Panc1 (cell line): ENCODE measurements around the gene SIGLEC9. TPM values are rescaled to one million over a fixed set of nuclear protein-coding genes. Genes with fewer than 3 reads are reported as not detected.

Experiments
- ATAC-seq: fragments of 200-7000 bp; cut with Tn5 transposase; 2 replicates; pipeline ENCODE4 v1.9.1; 2020; ENCODE audit warnings: mild to moderate bottlenecking, moderate library complexity
- BruUV-seq: library from RNA; stranded (reverse); fragments of 400-500 nt; replicated peaks from 2 replicates; lab custom pipeline; 2021; lab: Mats Ljungman, UMichigan
- CTCF ChIA-PET: fragments of 300-600 bp; sonication (Branson Sonifier 250); formaldehyde crosslinking; loops from one replicate; lab custom pipeline; 2022; ENCODE audit warnings: antibody characterized with exemption; lab: Charles Lee
- POLR2A ChIA-PET: fragments of 300-600 bp; sonication (Branson Sonifier 250); formaldehyde crosslinking; loops from one replicate; lab custom pipeline; 2022; ENCODE audit warnings: antibody characterized with exemption; lab: Charles Lee
- DNase-seq: peaks from one replicate; pipeline ENCODE4 v3.0.0-alpha.2; 2010; ENCODE audit warnings: low read depth, low spot score
- H3K27ac ChIP-seq: 2 replicates; pipeline ENCODE4 v1.5.1; 2011; ENCODE audit warnings: mild to moderate bottlenecking, low read length, inconsistent platforms
- H3K27me3 ChIP-seq: fragments of 200-500 bp; sonication (Bioruptor generic); 2 replicates; pipeline ENCODE4 v1.6.0; 2014; ENCODE audit warnings: low read length, inconsistent platforms; ENCODE audit not compliant: control insufficient read depth, insufficient read depth
- H3K36me3 ChIP-seq: fragments of 200-500 bp; sonication (Bioruptor generic); 2 replicates; pipeline ENCODE4 v1.5.1; 2014; ENCODE audit warnings: inconsistent platforms, mild to moderate bottlenecking, low read length, moderate library complexity; ENCODE audit not compliant: control insufficient read depth, insufficient read depth
- H3K4me1 ChIP-seq: 2 replicates; pipeline ENCODE4 v1.5.1; 2011; ENCODE audit warnings: inconsistent platforms, mild to moderate bottlenecking, low read length, moderate library complexity; ENCODE audit not compliant: control insufficient read depth, insufficient read depth
- H3K4me3 ChIP-seq, 2 experiments: 2 replicates each; pipeline ENCODE4 v1.5.1; 2011 to 2012; ENCODE audit warnings: low read depth in 2 of 2, low read length in 2 of 2, mild to moderate bottlenecking in 2 of 2, inconsistent platforms in 1 of 2, moderate library complexity in 1 of 2
- H3K9me3 ChIP-seq: fragments of 200-500 bp; sonication (Bioruptor generic); 2 replicates; pipeline ENCODE4 v1.5.1; 2014; ENCODE audit warnings: low read depth, mild to moderate bottlenecking, inconsistent platforms, low read length, moderate library complexity; ENCODE audit not compliant: control insufficient read depth, insufficient read depth
- CTCF ChIP-seq: fragments of 450-650 bp; IDR thresholded peaks from 2 replicates; pipeline ENCODE4 v1.5.1; 2017; ENCODE audit warnings: mild to moderate bottlenecking
- POLR2AphosphoS5 ChIP-seq: IDR thresholded peaks from 2 replicates; pipeline ENCODE4 v1.6.1; 2012; ENCODE audit warnings: mild to moderate bottlenecking, low read depth, low read length, moderate library complexity
- REST ChIP-seq, 2 experiments: IDR thresholded peaks; 2 replicates each; pipeline ENCODE4 v1.6.1; 2011 to 2012; ENCODE audit warnings: low read depth in 2 of 2, control low read depth in 1 of 2, low read length in 1 of 2, mild to moderate bottlenecking in 1 of 2, moderate library complexity in 1 of 2; ENCODE audit not compliant: insufficient read depth in 1 of 2
- SIN3A ChIP-seq: IDR thresholded peaks from 2 replicates; pipeline ENCODE4 v1.6.1; 2012; ENCODE audit warnings: low read depth, mild to moderate bottlenecking, low read length, moderate library complexity, borderline replicate concordance; ENCODE audit not compliant: insufficient read depth
- TCF7L2 ChIP-seq: IDR thresholded peaks from 2 replicates; pipeline ENCODE4 v1.6.1; 2011; ENCODE audit warnings: mild to moderate bottlenecking, low read depth, low read length, inconsistent platforms
- in situ Hi-C: cut with HindIII; loops from 2 replicates; pipeline ENCODE4 v1.10.0; 2016; ENCODE audit warnings: low sequenced_read_pairs, low pct_unique_long_range_greater_than_20kb
- intact Hi-C: fragments of 100-400 bp; cut with micrococcal nuclease; formaldehyde crosslinking; loops from one replicate; pipeline ENCODE4 v1.10.0; 2022; ENCODE audit not compliant: unreplicated experiment
- total RNA-seq: library from RNA; stranded (reverse); gene quantifications from one replicate; pipeline ENCODE4 v1.2.1, GENCODE V29; 2021; ENCODE audit not compliant: unreplicated experiment

SIGLEC9 gene
- total RNA-seq, 1 experiment from 2014 or later = not detected

- intact Hi-C loops = no loop called here
- H3K27me3 ChIP-seq = no peaks in the 10 kb centered on the region
- H3K4me3 ChIP-seq = no peak overlapping the region
- no peak for DNase-seq
- no peak for TF ChIP-seq POLR2AphosphoS5
- no peak for TF ChIP-seq CTCF
- TF ChIP-seq SIN3A = no peak
- no peak for TF ChIP-seq REST (IDR thresholded peaks at IDR 0.05; ENCODE audit: insufficient read depth in 1 of 2, low read depth in 2 of 2, low read length in 1 of 2)
- TF ChIP-seq TCF7L2 = no peak
- BruUV-seq = no TSS peak
- ChIA-PET CTCF (interaction anchor here (0.6 kb wide), 1 partner anchor 10 kb away, joined by 4 read pairs; no protein-coding TSS in a partner anchor), POLR2A (no interaction called here)
- 0 out of 2 replicates have a peak, but pooled peaks cover 4% of the 10 kb centered on the region for H3K9me3 ChIP-seq
- 0 out of 2 replicates have a peak, but pooled peaks have one; percentile 51 for ATAC-seq
- in situ Hi-C loops = no loop called here
- no peaks in the 10 kb centered on the region for H3K4me1 ChIP-seq
- H3K36me3 ChIP-seq = no peaks in the 10 kb centered on the region
- H3K27ac ChIP-seq = no peak overlapping the region
Observed at GRCh38 chr19:51078104-51078503, 46.6 kb upstream of the SIGLEC9 start.

- POLR2A ChIA-PET = no interaction called here
- intact Hi-C loops = no loop called here
Observed at GRCh38 chr19:51078731-51079130, 46.0 kb upstream of the SIGLEC9 start.

More at GRCh38 chr19:51078731-51079130, 46.0 kb upstream of the SIGLEC9 start:
- no peak for ATAC-seq
- no peak for DNase-seq
- Histone ChIP-seq H3K27ac (no peak overlapping the region), H3K4me3 (no peak overlapping the region), H3K9me3 (no peaks in the 10 kb centered on the region), H3K27me3 (no peaks in the 10 kb centered on the region), H3K36me3 (no peaks in the 10 kb centered on the region), H3K4me1 (no peaks in the 10 kb centered on the region)
- no TSS peak for BruUV-seq
- CTCF ChIA-PET = no interaction called here
- TF ChIP-seq CTCF = no peak
- TF ChIP-seq REST (IDR thresholded peaks at IDR 0.05; ENCODE audit: insufficient read depth in 1 of 2, low read depth in 2 of 2, low read length in 1 of 2) = no peak
- TF ChIP-seq SIN3A = no peak
- no peak for TF ChIP-seq POLR2AphosphoS5
- TF ChIP-seq TCF7L2 = no peak
- in situ Hi-C loops = no loop called here
